Tibial nerve (tissue), 4 donors: ENCODE data around the gene ATAD1. TPM values are rescaled to one million over a fixed set of nuclear protein-coding genes. Genes with fewer than 3 reads are reported as not detected.
A peak's percentile ranks its signal among the peaks of the same experiment; 100 is the strongest.
"Not testable (repeated sequence)": the region's sequence is repeated elsewhere in the genome, so short reads cannot be mapped to it uniquely, and the experiment has no call there.

ENCODE experiments used
- DNase-seq, 2 donors: peaks; one replicate each; pipeline ENCODE4 v3.0.0-alpha.2; 2019; ENCODE audit warnings: low spot score in 2 of 2
- H3K27ac ChIP-seq, 4 donors: fragments of 200-600 bp; sonication (generic) in 3 of 4; one replicate each; pipeline ENCODE4 v1.5.1; 2017 to 2019; ENCODE audit warnings: mild to moderate bottlenecking in 1 of 4
- H3K27me3 ChIP-seq, 2 donors: fragments of 200-600 bp; sonication (generic) in 1 of 2; one replicate each; pipeline versions ENCODE4 v1.5.1 to v1.6.0; 2017 to 2019
- H3K36me3 ChIP-seq, 3 donors: fragments of 200-600 bp; sonication (generic); one replicate each; pipeline ENCODE4 v1.5.1; 2018 to 2019
- H3K4me1 ChIP-seq, 4 donors: fragments of 200-600 bp; sonication (generic) in 3 of 4; one replicate each; pipeline ENCODE4 v1.5.1; 2017 to 2019
- H3K4me3 ChIP-seq, 4 donors: fragments of 200-600 bp; sonication (generic) in 3 of 4; one replicate each; pipeline ENCODE4 v1.5.1; 2017 to 2019; ENCODE audit warnings: mild to moderate bottlenecking in 1 of 4, moderate library complexity in 1 of 4
- H3K9me3 ChIP-seq, 4 donors: fragments of 200-600 bp; sonication (generic) in 3 of 4; one replicate each; pipeline ENCODE4 v1.5.1; 2017 to 2019
- CTCF ChIP-seq, 5 experiments: fragments of 200-600 bp in 3 of 5; fragments of 450-650 bp in 2 of 5; sonication (generic) in 3 of 5; IDR thresholded peaks; one replicate each; pipeline ENCODE4 v1.5.1; 2016 to 2019; ENCODE audit warnings: antibody characterized with exemption in 5 of 5, mild to moderate bottlenecking in 3 of 5, moderate library complexity in 2 of 5
- EP300 ChIP-seq, 2 donors: sonication (generic); formaldehyde crosslinking; IDR thresholded peaks; one replicate each; pipeline ENCODE4 v1.6.1; 2017; ENCODE audit warnings: antibody characterized with exemption in 2 of 2, mild to moderate bottlenecking in 1 of 2
- POLR2A ChIP-seq, 2 donors: fragments of 450-650 bp; IDR thresholded peaks; one replicate each; pipeline ENCODE4 v1.6.1; 2017; ENCODE audit warnings: antibody characterized with exemption in 2 of 2, mild to moderate bottlenecking in 2 of 2, moderate library complexity in 2 of 2
- WGBS, 2 donors: methylation state at CpG; one replicate each; pipeline ENCODE4 v1.1.5; 2018; 5-methylcytosine and 5-hydroxymethylcytosine counted together
- total RNA-seq, 4 donors: library from RNA; depleted of rRNA; stranded (reverse); fragments of >200 nt; gene quantifications; one replicate each; pipeline ENCODE4 v1.1.0, GENCODE V29; 2016

Gene ATAD1
- total RNA-seq, 4 donors from 2014 or later: 21.8 to 45.9 (median 26.9) TPM

GRCh38 chr10:87744606-87745005 is 73.4 kb downstream of the ATAD1 start:
- H3K27me3 ChIP-seq: no peaks in the 10 kb centered on the region
- TF ChIP-seq EP300 (IDR thresholded peaks at IDR 0.05) (no peak), CTCF (IDR thresholded peaks at IDR 0.05) (no peak), POLR2A (IDR thresholded peaks at IDR 0.05) (no peak)
- 96 to 99% methylated on average over 2 of the region's 2 CpGs for WGBS, 2 donors
- peaks cover 0 to 7% (median 0%) of the 10 kb centered on the region in 4 donors for H3K4me1 ChIP-seq
- no peak overlapping the region for H3K4me3 ChIP-seq
- H3K36me3 ChIP-seq: peaks cover 0 to 23% (median 0%) of the 10 kb centered on the region in 3 donors
- no peak overlapping the region for H3K27ac ChIP-seq
- H3K9me3 ChIP-seq: no peaks in the 10 kb centered on the region
- DNase-seq: no peak

- DNase-seq: peak in 1 of 2 donors; percentile 17
- H3K4me1 ChIP-seq, H3K9me3 ChIP-seq, H3K27me3 ChIP-seq, H3K27ac ChIP-seq, H3K4me3 ChIP-seq: not testable (repeated sequence)
- H3K36me3 ChIP-seq: peaks cover 0 to 23% (median 0%) of the 10 kb centered on the region in 3 donors
- 87 to 92% methylated on average over 12 to 18 of the region's 18 CpGs for WGBS, 2 donors
- TF ChIP-seq EP300 (IDR thresholded peaks at IDR 0.05): peak in 1 of 2 donors; percentile 17
These were observed 74.9 kb downstream of the ATAD1 start for GRCh38 chr10:87742992-87743610.

- peak; percentile 22 to 72 for TF ChIP-seq EP300 (IDR thresholded peaks at IDR 0.05)
- TF ChIP-seq POLR2A (IDR thresholded peaks at IDR 0.05): no peak
- peak overlapping the region in 1 of 4 donors; percentile 14 for H3K27ac ChIP-seq
These were observed 77.8 kb downstream of the ATAD1 start for GRCh38 chr10:87740254-87740655.

GRCh38 chr10:87739703-87740102 is 78.3 kb downstream of the ATAD1 start:
- peaks cover 0 to 12% (median 5%) of the 10 kb centered on the region in 4 donors for H3K4me1 ChIP-seq
- WGBS, 2 donors: 81 to 88% methylated on average over 4 of the region's 4 CpGs
- H3K9me3 ChIP-seq: no peaks in the 10 kb centered on the region
- TF ChIP-seq CTCF (IDR thresholded peaks at IDR 0.05) (no peak), POLR2A (IDR thresholded peaks at IDR 0.05) (no peak), EP300 (IDR thresholded peaks at IDR 0.05) (no peak)
- DNase-seq: no peak
- H3K27ac ChIP-seq: peak overlapping the region in 1 of 4 donors; percentile 14
- H3K27me3 ChIP-seq: no peaks in the 10 kb centered on the region
- no peak overlapping the region for H3K4me3 ChIP-seq
- peaks cover 0 to 12% (median 0%) of the 10 kb centered on the region in 3 donors for H3K36me3 ChIP-seq

More at GRCh38 chr10:87740254-87740655, 77.8 kb downstream of the ATAD1 start:
- H3K4me1 ChIP-seq: peaks cover 0 to 7% (median 0%) of the 10 kb centered on the region in 4 donors
- no peak for DNase-seq
- no peak overlapping the region for H3K4me3 ChIP-seq
- H3K36me3 ChIP-seq: peaks cover 0 to 18% (median 0%) of the 10 kb centered on the region in 3 donors
- H3K9me3 ChIP-seq: no peaks in the 10 kb centered on the region
- no peaks in the 10 kb centered on the region for H3K27me3 ChIP-seq

- peaks cover 0 to 16% (median 5%) of the 10 kb centered on the region in 4 donors for H3K4me1 ChIP-seq
- DNase-seq, H3K27ac ChIP-seq, H3K9me3 ChIP-seq, H3K36me3 ChIP-seq, H3K27me3 ChIP-seq, H3K4me3 ChIP-seq: not testable (repeated sequence)
- WGBS, 2 donors: 100% methylated on average over 1 of the region's 1 CpG
These were observed 79.8 kb downstream of the ATAD1 start for GRCh38 chr10:87738253-87738652.

GRCh38 chr10:87734987-87735827 is 82.8 kb downstream of the ATAD1 start:
- no peak overlapping the region for H3K4me3 ChIP-seq
- H3K36me3 ChIP-seq: no peaks in the 10 kb centered on the region
- H3K27me3 ChIP-seq: no peaks in the 10 kb centered on the region
- no peaks in the 10 kb centered on the region for H3K9me3 ChIP-seq
- H3K4me1 ChIP-seq: peaks cover 0 to 16% (median 5%) of the 10 kb centered on the region in 4 donors
- WGBS, 2 donors: 37 to 40% methylated on average over 7 of the region's 7 CpGs
- DNase-seq: peak in 1 of 2 donors; percentile 38
- no peak for TF ChIP-seq EP300 (IDR thresholded peaks at IDR 0.05)
- peak; percentile 64 to 86 (median 80) for TF ChIP-seq CTCF (IDR thresholded peaks at IDR 0.05)
- H3K27ac ChIP-seq: peak overlapping the region in 2 of 4 donors; percentile 30 to 61
